Activated CD4-positive, alpha-beta T cell treated with anti-CD3 and anti-CD28 coated beads, Interleukin-2, amount 10 ng/mL, durations not matched to agents 7 days and 5 days (primary cell): ENCODE measurements around the gene BBC3. TPM values are rescaled to one million over a fixed set of nuclear protein-coding genes. Genes with fewer than 3 reads are reported as not detected.
A peak's percentile ranks its signal among the peaks of the same experiment; 100 is the strongest.
"Not testable (repeated sequence)": the region's sequence is repeated elsewhere in the genome, so short reads cannot be mapped to it uniquely, and the experiment has no call there.

Source experiments
- CTCF ChIA-PET: fragments of 350-600 bp; sonication (Branson Sonifier 250); formaldehyde crosslinking; loops from one replicate; lab custom pipeline; 2021; ENCODE audit warnings: antibody characterized with exemption; lab: Charles Lee
- POLR2A ChIA-PET: fragments of 350-600 bp; sonication (Branson Sonifier 250); formaldehyde crosslinking; loops from one replicate; lab custom pipeline; 2021; ENCODE audit warnings: antibody characterized with exemption; lab: Charles Lee
- DNase-seq: peaks from one replicate; pipeline ENCODE4 v3.0.0-alpha.2; 2020
- H3K27ac Mint-ChIP-seq: one replicate; pipeline ENCODE4 v1.8.0; 2021; ENCODE audit warnings: mild to moderate bottlenecking, moderate library complexity, mixed read lengths
- H3K27me3 Mint-ChIP-seq: one replicate; pipeline ENCODE4 v1.8.0; 2021; ENCODE audit warnings: mixed read lengths
- H3K36me3 Mint-ChIP-seq: one replicate; pipeline ENCODE4 v1.8.0; 2021; ENCODE audit warnings: low read depth, mixed read lengths
- H3K4me1 Mint-ChIP-seq: one replicate; pipeline ENCODE4 v1.8.0; 2021; ENCODE audit warnings: mixed read lengths
- H3K4me3 Mint-ChIP-seq: one replicate; pipeline ENCODE4 v1.8.0; 2021; ENCODE audit warnings: mild to moderate bottlenecking, moderate library complexity, mixed read lengths
- H3K9me3 Mint-ChIP-seq: one replicate; pipeline ENCODE4 v1.8.0; 2021; ENCODE audit warnings: mixed read lengths
- total RNA-seq, 2 experiments: library from RNA; stranded (reverse); gene quantifications; one replicate each; pipeline ENCODE4 v1.2.3, GENCODE V29; 2021

BBC3 gene
- total RNA-seq = 10 to 100 TPM; 12.8 to 19.0 TPM

GRCh38 chr19:47230921-47231214 lies at the start of gene BBC3:
TSS of gene BBC3 (minus strand) at chr19:47231199. CDS start at chr19:47228431, 2,768 bp downstream.
- no peak for DNase-seq
- Mint-ChIP-seq H3K4me1 (peaks cover 32% of the 10 kb centered on the region), H3K27ac (peak within 1 kb of the TSS; percentile 89), H3K9me3 (no peaks in the 10 kb centered on the region), H3K27me3 (peaks cover 3% of the 10 kb centered on the region), H3K36me3 (peaks cover 2% of the 10 kb centered on the region), H3K4me3 (peak within 1 kb of the TSS; percentile 72)
- ChIA-PET POLR2A (no interaction called here), CTCF (no interaction called here)

- Mint-ChIP-seq H3K4me1 (peaks cover 19% of the 10 kb centered on the region), H3K9me3 (no peaks in the 10 kb centered on the region), H3K27ac (no peak overlapping the region), H3K4me3 (no peak overlapping the region), H3K36me3 (peaks cover 15% of the 10 kb centered on the region), H3K27me3 (no peaks in the 10 kb centered on the region)
- CTCF ChIA-PET = interaction anchor here (0.7 to 1.3 kb wide), 3 partner anchors 16 to 492 kb away, joined by 3 to 4 read pairs (median 3); partner anchors contain the start of gene EHD2
- peak; percentile 67 for DNase-seq
- POLR2A ChIA-PET = no interaction called here
Observed at GRCh38 chr19:47280183-47280797, 49.3 kb upstream of the BBC3 start.

- POLR2A ChIA-PET, H3K9me3 Mint-ChIP-seq, DNase-seq, H3K27ac Mint-ChIP-seq, H3K4me3 Mint-ChIP-seq, H3K27me3 Mint-ChIP-seq: not testable (repeated sequence)
- peaks cover 15% of the 10 kb centered on the region for H3K36me3 Mint-ChIP-seq
- CTCF ChIA-PET = interaction anchor here (0.6 to 2.8 kb wide), 10 partner anchors 11 to 436 kb away, joined by 3 to 7 read pairs (median 3); partner anchors contain the start of genes CCDC9, DHX34 and KPTN
- peaks cover 30% of the 10 kb centered on the region for H3K4me1 Mint-ChIP-seq
Observed at GRCh38 chr19:47276513-47276912, 45.5 kb upstream of the BBC3 start.

- no peaks in the 10 kb centered on the region for H3K27me3 Mint-ChIP-seq
- ChIA-PET CTCF (interaction anchor here (0.6 to 2.8 kb wide), 11 partner anchors 9 to 208 kb away, joined by 3 to 9 read pairs (median 3); partner anchors contain the start of genes CCDC9, DHX34 and KPTN), POLR2A (no interaction called here)
- H3K9me3 Mint-ChIP-seq = no peaks in the 10 kb centered on the region
- no peak overlapping the region for H3K27ac Mint-ChIP-seq
- peaks cover 32% of the 10 kb centered on the region for H3K4me1 Mint-ChIP-seq
- DNase-seq = no peak
- H3K36me3 Mint-ChIP-seq = peaks cover 18% of the 10 kb centered on the region
- H3K4me3 Mint-ChIP-seq = peak overlapping the region; percentile 67
Observed at GRCh38 chr19:47275791-47276461, 44.9 kb upstream of the BBC3 start.

- Mint-ChIP-seq H3K4me3 (peak overlapping the region; percentile 67), H3K36me3 (peaks cover 22% of the 10 kb centered on the region), H3K27ac (no peak overlapping the region), H3K27me3 (no peaks in the 10 kb centered on the region), H3K9me3 (no peaks in the 10 kb centered on the region), H3K4me1 (peaks cover 32% of the 10 kb centered on the region)
- no peak for DNase-seq
- CTCF ChIA-PET = interaction anchor here (0.6 to 2.8 kb wide), 9 partner anchors 10 to 459 kb away, joined by 3 to 9 read pairs (median 3); partner anchors contain the start of genes DHX34 and KPTN
- POLR2A ChIA-PET = interaction anchor here (1.6 kb wide), 1 partner anchor 31 kb away, joined by 7 read pairs; no protein-coding TSS in a partner anchor
Observed at GRCh38 chr19:47274891-47275761, 44.1 kb upstream of the BBC3 start.

- Mint-ChIP-seq H3K27ac (peak within 1 kb of the TSS; percentile 99), H3K27me3 (no peaks in the 10 kb centered on the region), H3K4me1 (peaks cover 29% of the 10 kb centered on the region), H3K9me3 (no peaks in the 10 kb centered on the region), H3K4me3 (peak within 1 kb of the TSS; percentile 91), H3K36me3 (peaks cover 22% of the 10 kb centered on the region)
- CTCF ChIA-PET = interaction anchor here (0.6 to 2.8 kb wide), 11 partner anchors 8 to 460 kb away, joined by 3 to 9 read pairs (median 3); partner anchors contain the start of genes DHX34 and KPTN
- POLR2A ChIA-PET = interaction anchor here (0.6 to 1.6 kb wide), 4 partner anchors 13 to 48 kb away, joined by 3 to 8 read pairs (median 6); partner anchors contain the start of gene CCDC9
- peak; percentile 99 for DNase-seq
Observed at GRCh38 chr19:47274071-47274890, 43.3 kb upstream of the BBC3 start, which contains the start of gene INAFM1. TSS of gene INAFM1 (plus strand) at chr19:47274885. CDS start at chr19:47274920, 35 bp downstream.

- POLR2A ChIA-PET = interaction anchor here (0.8 to 1.6 kb wide), 3 partner anchors 13 to 29 kb away, joined by 3 to 8 read pairs (median 7); partner anchors contain the start of gene CCDC9
- peaks cover 29% of the 10 kb centered on the region for H3K4me1 Mint-ChIP-seq
- peaks cover 23% of the 10 kb centered on the region for H3K36me3 Mint-ChIP-seq
- peak overlapping the region; percentile 91 for H3K4me3 Mint-ChIP-seq
- H3K27ac Mint-ChIP-seq = peak overlapping the region; percentile 99
- DNase-seq = peak; percentile 93
- CTCF ChIA-PET = interaction anchor here (0.6 to 1.1 kb wide), 4 partner anchors 8 to 80 kb away, joined by 3 to 6 read pairs (median 4); no protein-coding TSS in a partner anchor
- H3K27me3 Mint-ChIP-seq = no peaks in the 10 kb centered on the region
- no peaks in the 10 kb centered on the region for H3K9me3 Mint-ChIP-seq
Observed at GRCh38 chr19:47273313-47274070, 42.5 kb upstream of the BBC3 start.

- ChIA-PET POLR2A (no interaction called here), CTCF (interaction anchor here (1.1 kb wide), 1 partner anchor 62 kb away, joined by 3 read pairs; no protein-coding TSS in a partner anchor)
- Mint-ChIP-seq H3K36me3 (peaks cover 21% of the 10 kb centered on the region), H3K9me3 (no peaks in the 10 kb centered on the region), H3K4me1 (peaks cover 27% of the 10 kb centered on the region), H3K27me3 (no peaks in the 10 kb centered on the region), H3K4me3 (peak overlapping the region; percentile 91), H3K27ac (peak overlapping the region; percentile 86)
- peak; percentile 52 for DNase-seq
Observed at GRCh38 chr19:47272448-47273312, 41.7 kb upstream of the BBC3 start.

- CTCF ChIA-PET = interaction anchor here (1.1 kb wide), 1 partner anchor 61 kb away, joined by 3 read pairs; no protein-coding TSS in a partner anchor
- Mint-ChIP-seq H3K4me3 (no peak overlapping the region), H3K36me3 (peaks cover 26% of the 10 kb centered on the region), H3K4me1 (peaks cover 25% of the 10 kb centered on the region), H3K9me3 (no peaks in the 10 kb centered on the region), H3K27ac (peak overlapping the region; percentile 25), H3K27me3 (no peaks in the 10 kb centered on the region)
- no peak for DNase-seq
- POLR2A ChIA-PET = no interaction called here
Observed at GRCh38 chr19:47271949-47272348, 41.0 kb upstream of the BBC3 start.

GRCh38 chr19:47270408-47270807 lies 39.4 kb upstream of the BBC3 start:
- POLR2A ChIA-PET = no interaction called here
- H3K4me1 Mint-ChIP-seq = peaks cover 18% of the 10 kb centered on the region

More at GRCh38 chr19:47270408-47270807, 39.4 kb upstream of the BBC3 start:
- Mint-ChIP-seq H3K9me3 (no peaks in the 10 kb centered on the region), H3K4me3 (no peak overlapping the region), H3K36me3 (peaks cover 21% of the 10 kb centered on the region), H3K27ac (peak overlapping the region; percentile 62), H3K27me3 (no peaks in the 10 kb centered on the region)
- CTCF ChIA-PET = interaction anchor here (1.6 kb wide), 1 partner anchor 14 kb away, joined by 6 read pairs; the partner anchor contains the start of gene CCDC9
- DNase-seq = no peak
